ENCODE measurements around the gene MED26.

Gene MED26

GRCh38 chr19:16668176-16668575 lies 40.2 kb upstream of the MED26 start:
- H3K4me3 ChIP-seq (replicated peaks in 1 of 2; ENCODE audit: low read depth in 2 of 2, low read length in 2 of 2), result no peak overlapping the region
- no peak for DNase-seq (ENCODE audit: low read depth in 2 of 2)
- TF ChIP-seq CTCF (IDR thresholded peaks at IDR 0.05; ENCODE audit: low read depth, low read length), result no peak

- peak in 1 of 2 donors; percentile 5 for DNase-seq (ENCODE audit: low read depth in 2 of 2)
- no peak for TF ChIP-seq CTCF (IDR thresholded peaks at IDR 0.05; ENCODE audit: low read depth, low read length)
- peak overlapping the region; percentile 83 to 93 for H3K4me3 ChIP-seq (replicated peaks in 1 of 2; ENCODE audit: low read depth in 2 of 2, low read length in 2 of 2)
These were observed 33.6 kb upstream of the MED26 start for GRCh38 chr19:16661480-16662034.

GRCh38 chr19:16660763-16661479 lies 32.9 kb upstream of the MED26 start, which contains the start of gene TMEM38A:
TSS of gene TMEM38A (plus strand) at chr19:16661139. CDS start at chr19:16661218, 79 bp downstream.
- DNase-seq (ENCODE audit: low read depth in 2 of 2), result no peak
- TF ChIP-seq CTCF (IDR thresholded peaks at IDR 0.05; ENCODE audit: low read depth, low read length), result no peak
- peak within 1 kb of the TSS; percentile 83 to 93 for H3K4me3 ChIP-seq (replicated peaks in 1 of 2; ENCODE audit: low read depth in 2 of 2, low read length in 2 of 2)

- TF ChIP-seq CTCF (IDR thresholded peaks at IDR 0.05; ENCODE audit: low read depth, low read length), result no peak
- DNase-seq (ENCODE audit: low read depth in 2 of 2), result peak; percentile 99
- H3K4me3 ChIP-seq (replicated peaks in 1 of 2; ENCODE audit: low read depth in 2 of 2, low read length in 2 of 2), result peak within 1 kb of the TSS; percentile 83 to 93
These were observed 32.1 kb upstream of the MED26 start, which contains the start of gene SMIM7 for GRCh38 chr19:16659832-16660708. TSS of gene SMIM7 (minus strand) at chr19:16660144. CDS start at chr19:16660110, 34 bp downstream.

GRCh38 chr19:16659464-16659831 lies 31.4 kb upstream of the MED26 start:
- no peak for TF ChIP-seq CTCF (IDR thresholded peaks at IDR 0.05; ENCODE audit: low read depth, low read length)
- no peak for DNase-seq (ENCODE audit: low read depth in 2 of 2)
- peak overlapping the region; percentile 83 to 93 for H3K4me3 ChIP-seq (replicated peaks in 1 of 2; ENCODE audit: low read depth in 2 of 2, low read length in 2 of 2)

- H3K4me3 ChIP-seq (replicated peaks in 1 of 2; ENCODE audit: low read depth in 2 of 2, low read length in 2 of 2), result no peak overlapping the region
- TF ChIP-seq CTCF (IDR thresholded peaks at IDR 0.05; ENCODE audit: low read depth, low read length), result no peak
- no peak for DNase-seq (ENCODE audit: low read depth in 2 of 2)
These were observed 29.4 kb upstream of the MED26 start for GRCh38 chr19:16657384-16657783.

All from cardiac fibroblast (primary cell).